Anterior cingulate cortex (tissue), 58 donors: ENCODE results near the gene SLC47A1.
"Not testable (repeated sequence)": the region's sequence is repeated elsewhere in the genome, so short reads cannot be mapped to it uniquely, and the experiment has no call there.

Source experiments
- DNase-seq, 58 donors: peaks; one replicate each; lab custom pipeline; 2025; lab: John Stamatoyannopoulos, UW

Gene SLC47A1, protein sequence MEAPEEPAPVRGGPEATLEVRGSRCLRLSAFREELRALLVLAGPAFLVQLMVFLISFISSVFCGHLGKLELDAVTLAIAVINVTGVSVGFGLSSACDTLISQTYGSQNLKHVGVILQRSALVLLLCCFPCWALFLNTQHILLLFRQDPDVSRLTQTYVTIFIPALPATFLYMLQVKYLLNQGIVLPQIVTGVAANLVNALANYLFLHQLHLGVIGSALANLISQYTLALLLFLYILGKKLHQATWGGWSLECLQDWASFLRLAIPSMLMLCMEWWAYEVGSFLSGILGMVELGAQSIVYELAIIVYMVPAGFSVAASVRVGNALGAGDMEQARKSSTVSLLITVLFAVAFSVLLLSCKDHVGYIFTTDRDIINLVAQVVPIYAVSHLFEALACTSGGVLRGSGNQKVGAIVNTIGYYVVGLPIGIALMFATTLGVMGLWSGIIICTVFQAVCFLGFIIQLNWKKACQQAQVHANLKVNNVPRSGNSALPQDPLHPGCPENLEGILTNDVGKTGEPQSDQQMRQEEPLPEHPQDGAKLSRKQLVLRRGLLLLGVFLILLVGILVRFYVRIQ

DNA sequence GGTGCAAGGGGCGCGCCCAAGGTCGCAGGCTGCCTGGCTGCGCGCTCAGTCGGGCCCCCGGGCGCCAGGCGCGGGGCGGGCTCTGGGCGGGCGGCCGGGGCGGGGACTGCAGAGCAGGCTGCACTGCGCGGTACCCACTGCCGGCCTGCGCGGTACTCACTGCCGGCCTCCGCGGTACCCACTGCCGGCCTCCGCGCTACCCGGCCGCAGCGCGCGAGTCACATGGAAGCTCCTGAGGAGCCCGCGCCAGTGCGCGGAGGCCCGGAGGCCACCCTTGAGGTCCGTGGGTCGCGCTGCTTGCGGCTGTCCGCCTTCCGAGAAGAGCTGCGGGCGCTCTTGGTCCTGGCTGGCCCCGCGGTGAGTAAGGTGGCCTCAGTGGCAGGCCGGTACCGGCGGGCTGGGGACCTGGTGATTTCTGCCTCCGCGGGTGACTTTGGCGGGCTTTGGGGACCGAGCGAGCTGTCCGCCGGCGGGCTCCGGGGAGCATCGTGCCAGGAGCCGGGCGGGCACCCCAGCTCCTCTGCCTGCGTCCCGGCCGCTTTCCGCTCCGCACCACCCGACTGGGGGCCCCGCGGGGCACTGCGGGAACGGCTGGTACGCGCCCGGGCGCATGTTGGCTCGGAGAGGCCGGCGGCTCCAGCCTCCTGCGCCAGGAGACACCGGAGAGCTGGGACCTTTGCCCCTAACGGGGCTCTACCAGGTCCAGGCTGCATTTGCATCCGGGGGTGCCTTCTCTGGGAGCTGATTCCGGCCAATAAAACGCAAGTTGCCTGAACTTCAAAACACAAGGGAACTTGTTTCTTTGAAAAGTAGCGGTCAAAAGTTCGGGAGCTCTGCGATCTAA is at the start of gene SLC47A1:
SLC47A1 (plus strand) TSS at position 137 of the 844 bp plus-strand sequence; CDS start at position 223, 86 bp downstream.
- peak in 1 of 58 donors; percentile 23 for DNase-seq

DNA sequence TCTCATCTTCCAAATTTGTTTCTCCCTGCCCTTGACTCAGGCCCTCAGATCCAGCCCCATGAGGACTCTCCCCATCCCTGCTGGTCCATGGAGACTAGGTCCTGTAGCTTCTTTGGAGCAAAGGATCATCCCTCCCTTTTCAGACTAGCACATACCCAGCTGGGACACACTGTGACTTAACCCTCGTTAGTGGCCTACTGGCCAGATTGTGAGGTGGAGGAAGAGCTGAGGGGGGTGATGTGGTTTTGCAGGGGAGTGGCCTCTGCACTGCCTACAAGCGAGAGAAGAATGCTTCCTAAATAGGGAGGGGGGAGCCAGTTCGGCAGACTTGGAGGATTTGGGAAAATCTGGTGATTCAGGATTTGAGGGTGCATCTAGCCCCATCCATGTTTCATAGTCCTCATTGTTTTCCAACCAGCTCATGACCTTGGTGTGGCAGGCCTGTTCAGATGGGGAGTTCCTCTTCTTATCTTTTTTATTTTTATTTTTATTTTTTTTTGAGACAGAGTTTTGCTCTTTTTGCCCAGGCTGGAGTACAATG is 47.8 kb upstream of the SLC47A1 start:
- no peak for DNase-seq

- DNase-seq, result peak in 2 of 58 donors; percentile 3 to 57
Observed at GRCh38 chr17:19486351-19487023, 47.2 kb upstream of the SLC47A1 start.

DNA sequence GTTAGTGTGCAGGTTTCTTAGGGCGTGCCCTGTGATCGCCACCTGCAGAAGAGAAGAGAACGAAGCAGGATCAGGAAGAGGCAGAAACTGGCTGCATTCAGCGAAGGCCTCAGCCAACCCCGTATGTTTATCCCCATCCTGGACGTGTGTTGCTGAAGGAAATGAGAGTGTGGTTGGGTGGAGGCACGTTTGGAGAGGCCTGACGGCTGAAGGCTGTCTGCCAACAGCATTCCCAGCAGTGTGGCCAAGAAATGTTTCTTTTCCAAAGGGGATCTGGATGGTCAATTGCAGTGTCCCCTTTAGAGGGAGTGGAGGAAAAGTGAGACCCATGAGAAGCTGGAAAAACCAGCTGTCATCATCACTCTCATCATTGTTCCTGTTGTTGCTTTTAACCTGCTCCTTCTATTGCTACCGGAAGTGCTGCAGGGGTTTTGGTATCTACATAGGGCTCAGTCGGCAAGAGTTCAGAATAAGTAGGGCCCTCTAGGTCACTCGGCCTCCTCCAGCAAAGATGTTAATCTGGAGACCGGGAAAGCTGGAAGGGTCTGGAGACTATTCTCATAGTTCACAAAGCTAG is 46.5 kb upstream of the SLC47A1 start:
- no peak for DNase-seq

DNA sequence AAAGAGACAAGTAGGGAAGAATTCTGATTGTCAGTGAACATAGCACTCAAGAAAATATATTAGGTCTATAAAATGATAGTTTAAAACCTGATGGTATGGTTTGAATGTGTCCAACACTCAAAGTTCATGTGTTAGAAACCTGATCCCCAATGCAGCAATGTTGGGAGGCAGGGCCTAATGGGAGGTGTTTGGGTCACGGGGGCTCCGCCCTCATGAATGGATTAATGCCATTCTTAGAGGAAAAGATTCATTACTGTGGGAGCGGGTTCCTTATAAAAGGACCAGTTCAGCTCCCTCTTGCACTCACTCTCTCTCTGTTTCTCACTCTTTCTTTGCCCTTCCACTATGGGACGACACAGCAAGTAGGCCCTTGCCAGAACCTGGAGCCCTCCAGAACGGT is 41.5 kb upstream of the SLC47A1 start:
- no peak for DNase-seq

GRCh38 chr17:19494961-19495806 is 38.5 kb upstream of the SLC47A1 start:
- no peak for DNase-seq

DNA sequence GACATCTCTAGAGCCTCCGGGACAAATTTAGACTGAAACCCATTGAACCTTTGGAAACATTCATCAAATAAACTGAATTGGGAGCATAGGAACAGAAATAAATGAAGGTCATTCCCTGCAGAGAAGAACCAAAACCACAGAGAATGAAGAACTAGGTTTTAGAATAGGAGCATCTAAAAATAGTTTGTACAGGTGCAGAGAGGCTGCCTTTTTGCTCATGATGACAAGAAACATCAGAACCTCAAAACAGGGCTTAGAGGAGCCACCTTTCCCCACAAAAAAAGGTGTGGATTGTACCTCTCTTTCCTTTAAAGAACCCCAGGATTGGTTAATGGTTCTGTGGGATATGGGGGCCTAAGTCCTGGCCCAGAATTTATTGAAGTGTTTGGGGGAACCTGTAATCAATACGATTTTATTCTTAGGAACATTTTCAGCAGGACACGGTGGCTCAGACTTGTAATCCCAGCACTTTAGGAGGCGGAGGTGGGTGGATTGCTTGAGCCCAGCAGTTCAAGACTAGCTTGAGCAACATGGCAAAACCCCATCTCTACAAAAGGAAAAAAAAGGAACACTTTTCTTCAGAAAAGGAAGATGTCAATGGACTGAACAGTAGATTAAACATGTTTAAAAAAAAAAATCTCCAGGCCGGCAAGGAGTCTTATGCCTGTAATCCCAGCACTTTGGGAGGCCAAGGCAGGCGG is 37.7 kb upstream of the SLC47A1 start:
- DNase-seq, result no peak

DNA sequence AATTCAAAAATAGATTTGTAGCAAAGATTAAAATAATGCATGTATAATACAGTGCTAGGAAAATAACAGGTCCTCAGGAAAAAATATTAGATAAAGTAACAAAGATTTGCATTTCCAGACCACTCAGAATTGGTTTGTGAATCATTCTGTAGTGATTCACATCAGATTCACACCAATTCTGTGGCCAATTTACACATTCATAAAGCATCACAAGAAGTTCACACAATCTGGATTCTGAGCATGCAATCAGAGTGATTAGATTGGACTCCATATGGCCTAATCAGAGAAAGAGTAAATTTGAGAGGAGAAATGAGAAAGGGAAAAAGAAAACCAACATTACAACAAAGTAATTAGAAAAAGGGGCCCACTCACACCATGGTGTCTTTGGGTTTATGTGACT is 36.0 kb upstream of the SLC47A1 start:
- DNase-seq, result no peak

- no peak for DNase-seq
Observed at GRCh38 chr17:19501219-19501618, 32.4 kb upstream of the SLC47A1 start.

DNA sequence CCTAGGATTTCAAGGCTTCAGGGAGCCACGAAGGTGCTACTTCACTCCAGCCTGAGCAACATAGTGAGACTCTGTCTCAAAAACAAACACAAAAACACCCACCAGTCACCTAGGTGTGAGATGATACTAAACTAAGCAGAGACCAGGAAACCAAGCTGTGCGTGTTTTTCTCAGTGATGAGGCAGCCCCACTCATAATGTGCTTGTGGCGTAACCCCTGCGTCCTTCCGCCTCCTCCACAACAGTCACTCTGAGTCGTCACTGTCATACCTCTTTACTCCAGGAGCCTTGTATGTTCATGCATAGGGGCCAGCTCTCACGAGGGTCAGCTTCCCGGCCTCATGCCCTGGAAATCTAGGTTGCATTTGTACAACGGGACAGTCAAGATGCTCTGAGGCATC is 31.1 kb upstream of the SLC47A1 start:
- no peak for DNase-seq

DNA sequence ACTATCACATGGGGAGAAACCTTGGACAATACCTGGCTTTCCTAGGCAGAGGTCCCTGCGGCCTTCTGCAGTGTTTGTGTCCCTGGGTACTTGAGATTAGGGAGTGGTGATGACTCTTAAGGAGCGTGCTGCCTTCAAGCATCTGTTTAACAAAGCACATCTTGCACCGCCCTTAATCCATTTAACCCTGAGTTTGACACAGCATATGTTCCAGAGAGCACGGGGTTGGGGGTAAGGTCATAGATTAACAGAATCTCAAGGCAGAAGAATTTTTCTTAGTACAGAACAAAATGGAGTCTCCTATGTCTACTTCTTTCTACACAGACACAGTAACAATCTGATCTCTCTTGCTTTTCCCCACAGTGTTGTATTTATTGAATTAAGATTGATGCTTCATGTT is 28.1 kb upstream of the SLC47A1 start:
- not testable (repeated sequence) for DNase-seq

GRCh38 chr17:19507775-19508576 is 25.7 kb upstream of the SLC47A1 start:
- peak; percentile 54 to 97 (median 86) for DNase-seq

- peak in 1 of 58 donors; percentile 33 for DNase-seq
Observed at GRCh38 chr17:19508577-19508867, 25.1 kb upstream of the SLC47A1 start.

- DNase-seq, result not testable (repeated sequence)
Observed at GRCh38 chr17:19509281-19509852, 24.3 kb upstream of the SLC47A1 start.

DNA sequence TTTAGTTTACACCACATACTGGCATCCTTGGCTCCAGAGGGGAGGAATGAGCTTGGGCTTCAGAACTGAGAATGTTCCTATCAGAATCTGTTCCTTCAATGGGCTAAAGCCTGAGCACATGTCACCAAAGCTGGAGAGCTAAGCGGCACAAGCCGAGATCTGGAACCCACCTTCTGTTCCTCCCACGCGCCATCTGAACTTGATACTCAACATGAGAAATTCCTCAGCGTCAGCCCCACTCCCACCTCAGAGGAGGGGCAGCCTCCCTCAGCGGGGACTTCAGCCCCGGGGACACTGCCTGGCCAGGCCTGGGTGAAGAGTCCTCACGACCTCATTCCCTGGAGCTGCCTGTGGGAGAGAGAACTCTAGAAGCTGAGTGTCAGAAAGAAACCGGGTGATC is 22.8 kb upstream of the SLC47A1 start:
- DNase-seq, result peak in 20 of 58 donors; percentile 12 to 73 (median 48)

DNA sequence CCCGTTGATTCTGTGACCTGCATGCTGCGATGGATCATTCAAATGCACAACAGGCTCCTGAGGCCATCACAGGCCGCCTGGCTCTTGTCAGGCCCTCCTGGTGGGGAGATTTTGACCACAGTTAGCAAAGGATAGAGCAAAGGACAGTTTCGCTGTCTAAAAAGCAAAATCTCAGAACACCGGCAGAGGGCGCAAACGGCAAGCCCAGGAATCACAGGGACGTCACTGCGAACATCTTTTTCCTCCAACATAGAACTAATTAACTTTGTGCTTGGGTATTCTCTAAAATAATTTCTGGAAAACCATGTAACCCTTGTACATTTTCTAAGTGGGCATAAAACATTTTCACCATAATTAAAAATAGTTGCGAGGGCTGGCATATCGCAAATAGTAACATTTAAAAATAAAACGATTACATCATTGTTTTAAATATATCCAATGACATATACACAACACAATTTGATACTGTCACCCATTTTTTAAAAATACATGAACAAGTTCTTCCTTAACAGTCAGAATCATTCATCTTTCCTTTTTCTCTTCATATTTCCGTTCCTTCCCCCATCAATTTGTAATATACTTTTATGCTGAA is 19.7 kb upstream of the SLC47A1 start:
- DNase-seq, result peak in 53 of 58 donors; percentile 6 to 76 (median 41)

DNA sequence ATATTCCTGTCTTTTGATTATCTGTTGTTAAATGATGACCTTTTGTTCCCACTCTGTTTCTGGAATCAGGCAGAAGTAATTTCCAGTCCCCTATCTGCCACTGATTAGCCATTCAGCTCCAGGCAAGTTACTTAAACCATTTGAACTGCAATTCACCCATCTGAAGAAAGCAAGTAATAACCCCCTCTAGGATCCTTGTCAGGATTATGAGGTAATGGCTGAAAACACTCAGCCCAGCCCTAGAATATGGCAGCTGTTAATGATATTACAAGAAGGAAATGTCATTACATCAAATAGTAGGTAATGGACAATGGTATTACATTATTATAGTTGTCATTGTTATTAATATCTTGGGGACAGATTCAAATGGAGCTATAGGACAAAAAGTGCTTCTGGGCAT is 16.0 kb upstream of the SLC47A1 start:
- no peak for DNase-seq
